Lung (tissue), 12 donors: ENCODE measurements around the gene BIRC3. TPM values are rescaled to one million over a fixed set of nuclear protein-coding genes. Genes with fewer than 3 reads are reported as not detected.

Experiments
- ATAC-seq: fragments of 200-7000 bp; cut with Tn5 transposase; one replicate; pipeline ENCODE4 v1.9.1; 2020; ENCODE audit warnings: moderate number of reproducible peaks; ENCODE audit not compliant: insufficient read depth, low FRiP score
- DNase-seq, 3 donors: peaks; one replicate each; pipeline ENCODE4 v3.0.0-alpha.2; 2013 to 2017
- H3K27ac ChIP-seq, 2 donors: one replicate each; pipeline ENCODE4 v1.5.1; 2013; ENCODE audit warnings: mild to moderate bottlenecking in 2 of 2, moderate library complexity in 2 of 2, control low read depth in 1 of 2, inconsistent platforms in 1 of 2, low read depth in 1 of 2, low read length in 1 of 2
- H3K27me3 ChIP-seq, 3 donors: one replicate each; pipeline ENCODE4 v1.5.1; 2013; ENCODE audit warnings: low read length in 2 of 3; ENCODE audit not compliant: control insufficient read depth in 3 of 3, insufficient read depth in 3 of 3
- H3K36me3 ChIP-seq, 4 donors: one replicate each; pipeline ENCODE4 v1.5.1; 2013; ENCODE audit warnings: low read length in 4 of 4, mild to moderate bottlenecking in 1 of 4, moderate library complexity in 1 of 4; ENCODE audit not compliant: control insufficient read depth in 4 of 4, insufficient read depth in 4 of 4
- H3K4me1 ChIP-seq, 5 donors: one replicate each; pipeline ENCODE4 v1.5.1; 2013; ENCODE audit warnings: low read length in 5 of 5, mild to moderate bottlenecking in 2 of 5, moderate library complexity in 1 of 5; ENCODE audit not compliant: control insufficient read depth in 5 of 5, insufficient read depth in 5 of 5
- H3K4me3 ChIP-seq: one replicate; pipeline ENCODE4 v1.5.1; 2013; ENCODE audit warnings: mild to moderate bottlenecking, control low read depth, moderate library complexity
- H3K9ac ChIP-seq, 2 donors: one replicate each; pipeline ENCODE4 v1.5.1; 2013; ENCODE audit warnings: low read length in 2 of 2, control low read depth in 1 of 2; ENCODE audit not compliant: insufficient read depth in 1 of 2
- H3K9me3 ChIP-seq, 4 donors: one replicate each; pipeline ENCODE4 v1.5.1; 2013; ENCODE audit warnings: low read length in 3 of 4, mild to moderate bottlenecking in 1 of 4, moderate library complexity in 1 of 4; ENCODE audit not compliant: control insufficient read depth in 4 of 4, insufficient read depth in 3 of 4
- WGBS, 2 donors: extraction: QIAGEN DNeasy Blood & Tissue Kit; methylation state at CpG; one replicate each; pipeline ENCODE4 v1.1.7; 2013; 5-methylcytosine and 5-hydroxymethylcytosine counted together
- polyA plus RNA-seq, 2 donors: library from polyadenylated mRNA; stranded (reverse); fragments of 200-250 nt; gene quantifications; one replicate each; pipeline ENCODE4 v1.2.1, GENCODE V29; 2013
- total RNA-seq, 2 donors: library from RNA; depleted of rRNA in 1 of 2; stranded (reverse); fragments of >200 nt in 1 of 2; gene quantifications; one replicate each; pipeline ENCODE4 v1.2.1, GENCODE V29; 2014 to 2021
- TF ChIP-seq, protein P1 (sequence below): IDR thresholded peaks from 2 replicates; pipeline ENCODE4 v1.5.1; 2012; ENCODE audit warnings: mild to moderate bottlenecking; ENCODE audit errors: control extremely low read depth, extremely low read depth
- donor health status: control.
- donor health status: control.
- donor health status: Bipolar disorder and iron deficiency.
- donor health status: healthy.
- donor health status: DM: yes; HTN: yes; CAD: no.

BIRC3 gene
- total and polyA plus RNA-seq, 4 donors: 8.7 to 61.0 (median 32.3) TPM

DNA sequence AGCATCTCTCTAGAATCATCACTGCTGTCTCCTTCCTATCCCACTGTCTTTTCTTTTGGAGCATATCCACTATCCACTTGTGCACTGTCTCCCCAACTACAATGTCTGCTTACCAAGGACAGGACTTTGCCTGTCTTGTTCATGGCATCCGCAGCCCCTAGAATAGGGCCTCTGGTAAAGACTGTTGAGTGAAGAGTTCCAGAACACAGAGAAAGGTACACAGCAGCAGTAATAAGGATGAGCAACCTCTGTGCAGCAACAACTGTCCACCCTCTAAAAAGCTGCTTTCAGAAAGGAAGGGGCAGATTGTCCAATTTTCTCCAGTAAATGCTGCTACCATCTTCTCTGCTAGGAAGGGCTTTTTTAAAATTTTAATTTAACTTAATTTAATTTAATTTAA, 25.5 kb upstream of the BIRC3 start:
- no peak for ATAC-seq
- TF ChIP-seq, protein P1, sequence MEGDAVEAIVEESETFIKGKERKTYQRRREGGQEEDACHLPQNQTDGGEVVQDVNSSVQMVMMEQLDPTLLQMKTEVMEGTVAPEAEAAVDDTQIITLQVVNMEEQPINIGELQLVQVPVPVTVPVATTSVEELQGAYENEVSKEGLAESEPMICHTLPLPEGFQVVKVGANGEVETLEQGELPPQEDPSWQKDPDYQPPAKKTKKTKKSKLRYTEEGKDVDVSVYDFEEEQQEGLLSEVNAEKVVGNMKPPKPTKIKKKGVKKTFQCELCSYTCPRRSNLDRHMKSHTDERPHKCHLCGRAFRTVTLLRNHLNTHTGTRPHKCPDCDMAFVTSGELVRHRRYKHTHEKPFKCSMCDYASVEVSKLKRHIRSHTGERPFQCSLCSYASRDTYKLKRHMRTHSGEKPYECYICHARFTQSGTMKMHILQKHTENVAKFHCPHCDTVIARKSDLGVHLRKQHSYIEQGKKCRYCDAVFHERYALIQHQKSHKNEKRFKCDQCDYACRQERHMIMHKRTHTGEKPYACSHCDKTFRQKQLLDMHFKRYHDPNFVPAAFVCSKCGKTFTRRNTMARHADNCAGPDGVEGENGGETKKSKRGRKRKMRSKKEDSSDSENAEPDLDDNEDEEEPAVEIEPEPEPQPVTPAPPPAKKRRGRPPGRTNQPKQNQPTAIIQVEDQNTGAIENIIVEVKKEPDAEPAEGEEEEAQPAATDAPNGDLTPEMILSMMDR: no peak
- no peak overlapping the region for H3K9ac ChIP-seq
- H3K27ac ChIP-seq: no peak overlapping the region
- no peak for DNase-seq
- H3K4me3 ChIP-seq: no peak overlapping the region
- no peaks in the 10 kb centered on the region for H3K36me3 ChIP-seq
- no peaks in the 10 kb centered on the region for H3K27me3 ChIP-seq
- WGBS, 2 donors: 99 to 100% methylated on average over 1 of the region's 1 CpG
- no peaks in the 10 kb centered on the region for H3K9me3 ChIP-seq
- H3K4me1 ChIP-seq: peaks cover 0 to 18% (median 0%) of the 10 kb centered on the region in 5 donors

DNA sequence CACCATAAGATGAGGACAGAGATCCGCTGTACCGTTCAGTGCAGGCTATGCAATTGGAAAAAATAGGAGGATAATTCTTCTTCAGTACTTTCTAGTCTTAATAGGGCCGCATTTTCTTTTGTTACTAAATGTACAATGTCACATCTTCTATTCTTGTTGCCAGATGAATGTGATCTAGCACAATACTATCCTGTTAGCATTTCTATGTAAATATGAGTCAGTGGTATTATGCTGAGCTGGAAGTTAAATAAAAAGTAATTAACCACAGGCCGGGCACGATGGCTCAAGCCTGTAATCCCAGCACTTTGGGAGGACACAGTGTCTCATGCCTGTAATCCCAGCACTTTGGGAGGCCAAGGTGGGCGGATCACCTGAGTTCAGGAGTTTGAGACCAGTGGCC, 24.4 kb upstream of the BIRC3 start:
- Histone ChIP-seq H3K4me3 (no peak overlapping the region), H3K4me1 (peaks cover 0 to 18% (median 0%) of the 10 kb centered on the region in 5 donors), H3K9ac (no peak overlapping the region), H3K36me3 (no peaks in the 10 kb centered on the region), H3K27ac (no peak overlapping the region), H3K27me3 (no peaks in the 10 kb centered on the region), H3K9me3 (no peaks in the 10 kb centered on the region)
- 93 to 94% methylated on average over 6 of the region's 6 CpGs for WGBS, 2 donors
- DNase-seq (no peak), ATAC-seq (no peak)
- TF ChIP-seq, protein P1: no peak

DNA sequence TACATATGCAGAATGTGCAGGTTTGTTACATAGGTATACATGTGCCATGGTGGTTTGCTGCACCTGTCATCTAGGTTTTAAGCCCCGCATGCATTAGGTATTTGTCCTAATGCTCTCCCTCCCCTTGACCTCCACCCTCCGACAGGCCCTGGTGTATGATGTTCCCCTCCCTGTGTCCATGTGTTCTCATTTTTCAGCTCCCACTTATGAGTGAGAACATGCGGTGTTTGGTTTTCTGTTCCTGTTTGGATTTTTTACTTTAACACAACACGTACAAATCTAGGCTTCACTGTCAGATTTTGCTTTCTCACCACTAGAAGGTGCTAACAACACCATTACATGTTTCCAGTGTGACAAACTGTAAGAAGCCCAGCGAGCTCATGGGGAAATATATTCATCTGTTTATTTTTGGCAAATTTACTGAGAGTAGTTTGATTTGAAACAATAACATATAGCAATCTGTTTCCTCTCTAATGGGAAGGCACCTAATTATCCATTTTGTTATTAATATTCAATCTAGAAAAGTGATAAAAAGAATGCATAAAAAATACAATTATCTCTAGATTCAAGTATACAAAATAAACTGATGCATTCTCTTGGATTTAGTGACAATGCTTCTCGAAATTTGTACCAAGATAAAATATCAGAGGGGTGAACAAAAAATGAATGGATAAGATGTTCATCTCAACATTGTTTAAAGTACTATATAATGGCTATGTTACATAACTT, 23.2 kb upstream of the BIRC3 start:
- peak in 2 of 3 donors; percentile 74 to 80 for DNase-seq
- peak; percentile 88 for ATAC-seq
- no peak overlapping the region for H3K9ac ChIP-seq
- TF ChIP-seq, protein P1: peak; percentile 51
- H3K27me3 ChIP-seq: no peaks in the 10 kb centered on the region
- H3K27ac ChIP-seq: no peak overlapping the region
- H3K4me3 ChIP-seq: no peak overlapping the region
- no peaks in the 10 kb centered on the region for H3K9me3 ChIP-seq
- peaks cover 0 to 15% (median 0%) of the 10 kb centered on the region in 5 donors for H3K4me1 ChIP-seq
- no peaks in the 10 kb centered on the region for H3K36me3 ChIP-seq
- 15 to 21% methylated on average over 6 of the region's 6 CpGs for WGBS, 2 donors
